T-helper 2 cell treated with Interferon-gamma antibody and Interleukin-4, amounts not matched to agents 100 ng/mL and 5 ng/mL, for 36 hours (primary cell): Measurements from ENCODE around the gene NEFH. TPM values are rescaled to one million over a fixed set of nuclear protein-coding genes. Genes with fewer than 3 reads are reported as not detected.

Source experiments
- intact Hi-C: fragments of 100-400 bp; cut with micrococcal nuclease; formaldehyde crosslinking; loops from one replicate; pipeline ENCODE4 v1.15.1; 2023
- total RNA-seq: library from RNA; stranded (reverse); gene quantifications from 2 replicates; pipeline ENCODE4 v1.2.3, GENCODE V29; 2022

The NEFH gene
- total RNA-seq, 1 donor from 2014 or later: 3.9 TPM

GRCh38 chr22:29493636-29494035, 13.6 kb downstream of the NEFH start:
- intact Hi-C loops: no loop called here

GRCh38 chr22:29499852-29500251, 19.8 kb downstream of the NEFH start:
- intact Hi-C loops: no loop called here

- intact Hi-C loops: no loop called here
These were observed 23.9 kb downstream of the NEFH start for GRCh38 chr22:29503811-29504372.

GRCh38 chr22:29509298-29509697, 29.3 kb downstream of the NEFH start:
- intact Hi-C loops: no loop called here

GRCh38 chr22:29509815-29510214, 29.8 kb downstream of the NEFH start:
- intact Hi-C loops: no loop called here

GRCh38 chr22:29510542-29510941, 30.5 kb downstream of the NEFH start:
- intact Hi-C loops: no loop called here

GRCh38 chr22:29511126-29511862, 31.3 kb downstream of the NEFH start:
- intact Hi-C loops: no loop called here

- intact Hi-C loops: no loop called here
These were observed 32.0 kb downstream of the NEFH start for GRCh38 chr22:29512031-29512430.

GRCh38 chr22:29517215-29517908, 37.3 kb downstream of the NEFH start:
- intact Hi-C loops: no loop called here

- intact Hi-C loops: no loop called here
These were observed 38.4 kb downstream of the NEFH start for GRCh38 chr22:29518427-29518826.

- intact Hi-C loops: no loop called here
These were observed 40.0 kb downstream of the NEFH start for GRCh38 chr22:29519996-29520395.

- intact Hi-C loops: no loop called here
These were observed 40.8 kb downstream of the NEFH start for GRCh38 chr22:29520851-29521250.

- intact Hi-C loops: no loop called here
These were observed 41.5 kb downstream of the NEFH start for GRCh38 chr22:29521526-29521925.

- intact Hi-C loops: loop anchor here (1.0 kb wide), 1 partner anchor 128 kb away; no protein-coding TSS in a partner anchor
These were observed 43.7 kb downstream of the NEFH start for GRCh38 chr22:29523761-29524160.

GRCh38 chr22:29524442-29525191, 44.6 kb downstream of the NEFH start:
- intact Hi-C loops: loop anchor here (1.0 kb wide), 1 partner anchor 129 kb away; no protein-coding TSS in a partner anchor

GRCh38 chr22:29528144-29528543, 48.1 kb downstream of the NEFH start:
- intact Hi-C loops: no loop called here

- intact Hi-C loops: no loop called here
These were observed 50.7 kb downstream of the NEFH start for GRCh38 chr22:29530716-29531115.

GRCh38 chr22:29531419-29531818, 51.4 kb downstream of the NEFH start:
- intact Hi-C loops: no loop called here

GRCh38 chr22:29536411-29536810, 56.4 kb downstream of the NEFH start:
- intact Hi-C loops: no loop called here

- intact Hi-C loops: no loop called here
These were observed 59.1 kb downstream of the NEFH start for GRCh38 chr22:29539105-29539504.
